Activated naive CD4-positive, alpha-beta T cell treated with anti-CD3 and anti-CD28 coated beads, Interleukin-2, amount 50 U/mL, for 72 hours (primary cell): ENCODE measurements around the gene RLIM. TPM values are rescaled to one million over a fixed set of nuclear protein-coding genes. Genes with fewer than 3 reads are reported as not detected.
"Not testable (repeated sequence)": the region's sequence is repeated elsewhere in the genome, so short reads cannot be mapped to it uniquely, and the experiment has no call there.

Experiments
- ATAC-seq, 2 donors: fragments of 150-1000 bp; cut with Tn5 transposase; 2 replicates each; pipeline ENCODE4 v1.10.0; 2021; ENCODE audit warnings: mild to moderate bottlenecking in 2 of 2, moderate library complexity in 2 of 2
- DNase-seq, 2 donors: peaks; one replicate each; pipeline ENCODE4 v3.0.0; 2021 to 2022; ENCODE audit warnings: low spot score in 2 of 2
- H3K27ac Mint-ChIP-seq, 2 donors: one replicate each; pipeline ENCODE4 v1.8.0; 2022; ENCODE audit warnings: mild to moderate bottlenecking in 2 of 2, mixed read lengths in 2 of 2
- H3K36me3 Mint-ChIP-seq, 2 donors: one replicate each; pipeline ENCODE4 v1.8.0; 2022; ENCODE audit warnings: mixed read lengths in 2 of 2
- H3K9me3 Mint-ChIP-seq, 2 donors: one replicate each; pipeline ENCODE4 v1.8.0; 2022; ENCODE audit warnings: mixed read lengths in 2 of 2
- total RNA-seq, 2 donors: library from RNA; stranded (reverse); gene quantifications; one replicate each; pipeline ENCODE4 v1.2.3, GENCODE V29; 2022

Gene RLIM
- total RNA-seq: 10 to 100 TPM; 36.3 to 58.6 TPM

GRCh38 chrX:74614093-74614909 lies at the start of gene RLIM:
TSS of gene RLIM (minus strand) at chrX:74614624. CDS start at chrX:74595977, 18,647 bp downstream.
- Mint-ChIP-seq H3K36me3 (peaks cover 6 to 10% of the 10 kb centered on the region in 2 donors), H3K27ac (peak within 1 kb of the TSS; percentile 98 to 100), H3K9me3 (no peaks in the 10 kb centered on the region)
- peak; percentile 95 to 97 for ATAC-seq
- peak; percentile 77 to 93 for DNase-seq

- no peak for DNase-seq
- Mint-ChIP-seq H3K27ac (no peak overlapping the region), H3K36me3 (no peaks in the 10 kb centered on the region), H3K9me3 (no peaks in the 10 kb centered on the region)
- no peak for ATAC-seq
Measured at GRCh38 chrX:74656079-74656745, 41.8 kb upstream of the RLIM start.

GRCh38 chrX:74654953-74655352 lies 40.5 kb upstream of the RLIM start:
- not testable (repeated sequence) for H3K9me3 Mint-ChIP-seq, H3K27ac Mint-ChIP-seq, H3K36me3 Mint-ChIP-seq, DNase-seq, ATAC-seq

DNA sequence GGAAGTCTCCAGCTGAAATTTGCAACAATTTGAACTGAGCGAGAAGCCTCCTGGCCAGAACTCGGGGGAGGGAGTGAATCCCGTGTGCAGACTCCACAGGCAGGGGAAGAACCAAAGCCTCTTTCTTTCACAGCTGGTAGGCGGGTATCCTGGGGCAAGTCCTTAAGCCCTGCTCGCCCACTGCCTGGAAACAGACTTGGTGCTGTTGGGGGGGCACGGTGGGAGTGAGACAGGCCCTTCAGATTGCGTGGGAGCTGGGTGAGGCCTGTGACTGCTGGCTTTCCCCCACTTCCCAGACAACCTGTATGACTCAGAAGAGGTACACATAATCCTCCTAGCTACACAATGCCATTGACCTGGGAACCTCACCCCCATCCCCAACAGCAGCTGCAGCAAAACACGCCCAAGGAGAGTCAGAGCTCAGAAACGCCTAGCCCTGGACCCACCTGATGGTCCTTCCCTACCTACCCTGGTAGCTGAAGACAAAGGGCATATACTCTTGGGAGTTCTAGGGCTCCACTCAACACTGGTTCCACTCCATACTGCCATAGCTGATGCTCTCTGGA lies 22.4 kb upstream of the RLIM start:
- no peak for ATAC-seq
- no peaks in the 10 kb centered on the region for H3K9me3 Mint-ChIP-seq
- no peak overlapping the region for H3K27ac Mint-ChIP-seq

GRCh38 chrX:74613370-74614092 lies 893 bp downstream of the RLIM start:
- Mint-ChIP-seq H3K36me3 (peaks cover 9 to 10% of the 10 kb centered on the region in 2 donors), H3K27ac (peak overlapping the region; percentile 98 to 100), H3K9me3 (no peaks in the 10 kb centered on the region)
- peak in 1 of 2 donors; percentile 44 for DNase-seq
- ATAC-seq: no peak

More for the DNA sequence above, 22.4 kb upstream of the RLIM start:
- no peaks in the 10 kb centered on the region for H3K36me3 Mint-ChIP-seq
- no peak for DNase-seq

- Mint-ChIP-seq H3K27ac (no peak overlapping the region), H3K9me3 (no peaks in the 10 kb centered on the region), H3K36me3 (peaks cover 0 to 27% of the 10 kb centered on the region in 2 donors)
- ATAC-seq: no peak
- no peak for DNase-seq
Measured at GRCh38 chrX:74606799-74607198, 7.6 kb downstream of the RLIM start.

DNA sequence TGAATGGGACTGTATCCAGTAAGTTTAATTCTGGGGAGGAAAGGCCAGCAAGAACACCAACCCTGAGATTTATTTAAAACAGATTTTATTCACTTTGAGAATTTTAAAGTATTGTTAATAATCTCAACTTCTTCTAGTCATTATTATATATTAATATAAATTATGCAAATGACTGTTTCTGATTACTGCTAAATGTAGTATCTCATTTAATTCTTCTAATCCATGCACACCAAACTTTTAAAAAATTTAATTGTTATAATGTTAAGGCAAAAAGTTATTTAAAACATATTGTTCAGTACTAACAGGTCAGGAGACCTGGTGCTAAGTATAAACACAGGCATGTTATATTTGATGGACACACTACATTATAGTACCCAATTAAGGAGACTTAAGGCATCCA lies 8.1 kb downstream of the RLIM start:
- ATAC-seq: no peak
- peaks cover 0 to 27% of the 10 kb centered on the region in 2 donors for H3K36me3 Mint-ChIP-seq

DNA sequence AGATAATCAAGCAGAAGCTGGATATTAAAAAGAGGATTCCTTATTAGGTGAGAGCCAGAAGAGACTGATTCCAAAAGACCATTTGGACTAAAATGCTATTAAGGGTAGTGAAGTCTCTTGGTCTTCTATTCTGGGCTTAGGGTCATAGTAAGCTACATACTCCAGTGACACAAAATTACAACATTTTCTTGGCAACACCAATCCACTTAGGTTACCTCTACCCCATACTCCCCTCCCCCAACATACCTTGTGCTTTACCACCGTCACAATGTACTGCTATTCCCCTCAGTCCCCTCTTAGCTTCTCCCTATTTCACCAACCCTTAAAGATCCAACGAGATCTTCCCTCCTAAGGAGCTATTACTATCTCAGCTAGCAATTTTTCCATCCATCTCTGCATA lies 11.4 kb downstream of the RLIM start:
- H3K36me3 Mint-ChIP-seq: peaks cover 0 to 36% of the 10 kb centered on the region in 2 donors
- DNase-seq (no peak), ATAC-seq (no peak)
- H3K27ac Mint-ChIP-seq: no peak overlapping the region
- H3K9me3 Mint-ChIP-seq: no peaks in the 10 kb centered on the region

More for the DNA sequence above, 8.1 kb downstream of the RLIM start:
- no peak for DNase-seq
- H3K27ac Mint-ChIP-seq: no peak overlapping the region
- H3K9me3 Mint-ChIP-seq: no peaks in the 10 kb centered on the region

- DNase-seq (no peak), ATAC-seq (no peak)
- Mint-ChIP-seq H3K9me3 (no peaks in the 10 kb centered on the region), H3K36me3 (peaks cover 0 to 36% of the 10 kb centered on the region in 2 donors), H3K27ac (no peak overlapping the region)
Measured at GRCh38 chrX:74602142-74602541, 12.3 kb downstream of the RLIM start.

- Mint-ChIP-seq H3K36me3 (peaks cover 12 to 16% of the 10 kb centered on the region in 2 donors), H3K9me3 (no peaks in the 10 kb centered on the region), H3K27ac (no peak overlapping the region)
- DNase-seq (no peak), ATAC-seq (no peak)
Measured at GRCh38 chrX:74593593-74593992, 20.8 kb downstream of the RLIM start.

GRCh38 chrX:74585766-74586165 lies 28.7 kb downstream of the RLIM start:
- ATAC-seq (no peak), DNase-seq (no peak)
- H3K36me3 Mint-ChIP-seq: peaks cover 4 to 7% of the 10 kb centered on the region in 2 donors
- H3K27ac Mint-ChIP-seq: peak overlapping the region in 1 of 2 donors; percentile 81
- no peaks in the 10 kb centered on the region for H3K9me3 Mint-ChIP-seq

DNA sequence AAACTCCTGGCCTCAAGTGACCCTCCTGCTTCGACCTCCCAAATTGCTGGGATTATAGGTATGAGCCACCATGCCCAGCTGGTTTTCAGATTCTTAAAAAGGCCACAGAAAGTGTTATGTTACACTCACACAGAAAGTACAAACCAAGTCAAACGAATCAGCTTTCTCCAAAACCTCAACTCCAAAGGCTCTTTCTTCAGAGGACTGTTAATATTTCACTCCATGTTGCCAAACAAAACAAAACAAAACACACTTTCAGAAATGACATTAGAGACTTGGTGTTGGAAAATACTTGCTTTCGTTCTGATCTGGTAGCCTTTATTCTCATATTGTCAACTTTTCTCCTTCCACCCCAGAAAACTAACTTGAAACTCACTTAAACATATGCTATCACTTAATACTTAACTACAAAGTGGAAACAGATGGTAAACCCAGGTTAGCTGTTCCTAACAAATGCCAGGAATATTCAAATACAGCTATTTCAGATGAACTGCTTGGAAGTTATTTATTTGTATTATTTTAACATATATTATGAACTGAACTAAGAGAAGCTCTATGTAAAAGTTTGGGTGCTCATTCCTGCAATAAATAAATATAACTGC lies 34.7 kb downstream of the RLIM start:
- Mint-ChIP-seq H3K27ac (peak overlapping the region in 1 of 2 donors; percentile 20), H3K9me3 (no peaks in the 10 kb centered on the region), H3K36me3 (no peaks in the 10 kb centered on the region)
- DNase-seq (peak in 1 of 2 donors; percentile 1), ATAC-seq (peak; percentile 11 to 67)

DNA sequence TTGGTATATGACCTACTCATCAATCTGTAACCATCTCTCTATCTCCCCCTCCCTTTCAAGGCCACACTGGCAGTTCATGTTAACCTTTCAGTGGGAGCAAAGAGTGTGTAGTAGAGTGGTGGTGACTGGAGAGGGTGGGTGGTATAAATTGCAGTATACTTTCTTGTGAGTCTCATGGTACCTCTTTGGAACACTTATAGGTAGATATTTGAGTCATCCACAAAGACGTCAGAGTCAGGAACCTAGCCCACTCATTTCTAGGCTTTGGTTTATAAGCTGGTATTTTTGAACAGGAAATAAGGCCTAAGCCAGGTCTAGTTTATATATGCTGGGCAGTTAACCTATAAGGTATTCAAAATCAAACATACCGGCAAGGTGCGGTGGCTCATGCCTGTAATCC lies 36.3 kb downstream of the RLIM start:
- DNase-seq (peak in 1 of 2 donors; percentile 7), ATAC-seq (peak; percentile 95)
- peak overlapping the region; percentile 44 to 84 for H3K27ac Mint-ChIP-seq

GRCh38 chrX:74557378-74557777 lies 57.0 kb downstream of the RLIM start:
- Mint-ChIP-seq H3K36me3 (no peaks in the 10 kb centered on the region), H3K27ac (no peak overlapping the region), H3K9me3 (no peaks in the 10 kb centered on the region)
- DNase-seq (no peak), ATAC-seq (peak in 1 of 2 donors; percentile 73)

More for the DNA sequence above, 36.3 kb downstream of the RLIM start:
- Mint-ChIP-seq H3K9me3 (no peaks in the 10 kb centered on the region), H3K36me3 (no peaks in the 10 kb centered on the region)

DNA sequence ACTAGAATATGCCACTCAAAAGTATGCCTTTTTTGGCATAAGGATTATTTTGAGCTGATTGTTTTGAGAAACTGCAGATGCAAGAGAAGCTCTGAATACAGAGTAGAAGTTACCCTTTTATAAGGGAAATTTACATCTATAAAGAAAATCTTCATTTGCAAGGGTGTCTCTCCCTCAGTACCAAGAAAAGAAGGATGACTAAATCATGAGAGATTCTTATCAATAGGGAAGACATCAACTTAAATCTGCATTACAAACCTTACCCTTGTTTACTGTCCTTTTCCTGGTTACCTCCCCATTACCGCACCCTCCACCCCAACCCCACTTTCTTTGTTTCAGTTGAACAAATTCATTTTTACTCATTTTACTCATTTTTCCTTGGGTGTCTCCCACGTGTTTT lies 62.5 kb downstream of the RLIM start:
- Mint-ChIP-seq H3K9me3 (no peaks in the 10 kb centered on the region), H3K27ac (no peak overlapping the region), H3K36me3 (no peaks in the 10 kb centered on the region)
- ATAC-seq: no peak
- no peak for DNase-seq

DNA sequence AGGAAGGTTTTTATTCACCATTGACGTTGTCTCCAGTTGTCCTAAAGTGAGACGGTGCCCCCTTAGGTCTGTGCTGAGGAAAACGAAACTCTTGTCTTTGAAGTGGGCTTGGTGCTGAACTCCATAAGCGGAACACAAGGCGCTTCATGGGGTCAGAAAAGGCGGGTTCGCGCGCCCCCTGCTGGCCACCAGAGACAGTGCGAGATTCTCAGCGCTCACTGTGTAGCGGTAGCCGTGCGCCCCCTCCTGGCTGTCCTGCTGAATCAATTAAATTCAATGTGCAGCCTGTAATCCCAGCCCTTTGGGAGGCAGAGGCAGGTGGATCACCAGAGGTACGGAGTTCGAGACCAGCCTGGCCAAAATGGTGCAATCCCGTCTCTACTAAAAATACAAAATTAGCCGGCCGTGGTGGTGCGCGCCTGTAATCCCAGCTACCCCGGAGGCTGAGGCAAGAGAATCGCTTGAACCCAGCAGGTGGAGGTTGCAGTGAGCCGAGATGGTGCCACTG lies 64.1 kb downstream of the RLIM start:
- Mint-ChIP-seq H3K36me3 (no peaks in the 10 kb centered on the region), H3K9me3 (no peaks in the 10 kb centered on the region), H3K27ac (no peak overlapping the region)
- DNase-seq: peak; percentile 80 to 84
- ATAC-seq: peak; percentile 92 to 95
